Sciatic nerve (tissue), 2 donors: ENCODE measurements around the gene ATP6V1G3. TPM values are rescaled to one million over a fixed set of nuclear protein-coding genes. Genes with fewer than 3 reads are reported as not detected.
"Not testable (repeated sequence)": the region's sequence is repeated elsewhere in the genome, so short reads cannot be mapped to it uniquely, and the experiment has no call there.

Experiments
- ATAC-seq: fragments of 200-7000 bp; cut with Tn5 transposase; one replicate; pipeline ENCODE4 v1.9.1; 2020; ENCODE audit warnings: mild to moderate bottlenecking, moderate library complexity
- DNase-seq: peaks from one replicate; pipeline ENCODE4 v3.0.0-alpha.2; 2020; ENCODE audit warnings: low spot score
- intact Hi-C: fragments of 100-400 bp; cut with DNase I; formaldehyde crosslinking; loops from one replicate; pipeline ENCODE4 v1.14.2; 2022
- total RNA-seq: library from RNA; stranded (reverse); fragmentation: NEBNext Ultra II Directional; extraction: Animal tissue kit (Norgen Biotek cat#: 25700); gene quantifications from one replicate; pipeline ENCODE4 v1.2.1, GENCODE V29; 2021
- donor health status: DM: no; HTN: no; CAD: no.
- donor health status: DM: no; HTN: no; CAD: no.

Gene ATP6V1G3
- total RNA-seq, 1 donor from 2014 or later, result not detected

- intact Hi-C loops, DNase-seq, ATAC-seq: not testable (repeated sequence)
These were observed 63.1 kb downstream of the ATP6V1G3 start for GRCh38 chr1:198477354-198477753.

Other genes with a start within 250 kb of the ATP6V1G3 start
- gene PTPRC, start 98.4 kb upstream of the ATP6V1G3 start, total RNA-seq, result 62.8 TPM